BE2C (cell line): Measurements from ENCODE around the gene MAGEB4.

Experiments used
- DNase-seq: peaks from one replicate; pipeline ENCODE4 v3.0.0-alpha.2; 2020
- H3K27me3 ChIP-seq: fragments of 250-450 bp; sonication (Bioruptor Pico); 2 replicates; pipeline ENCODE4 v1.5.1; 2020; ENCODE audit warnings: mild to moderate bottlenecking
- H3K36me3 ChIP-seq: fragments of 250-450 bp; sonication (Bioruptor Pico); 2 replicates; pipeline ENCODE4 v1.5.1; 2020; ENCODE audit warnings: mild to moderate bottlenecking
- H3K4me1 ChIP-seq: fragments of 250-450 bp; sonication (Bioruptor Pico); 2 replicates; pipeline ENCODE4 v1.5.1; 2020
- H3K4me3 ChIP-seq: 2 replicates; pipeline ENCODE4 v1.5.1; 2011; ENCODE audit warnings: low read depth, low read length
- H3K9me3 ChIP-seq: fragments of 250-450 bp; sonication (Bioruptor Pico); 2 replicates; pipeline ENCODE4 v1.5.1; 2020
- TF ChIP-seq, protein P1 (sequence below): IDR thresholded peaks from 2 replicates; pipeline ENCODE4 v1.5.1; 2012; ENCODE audit warnings: mild to moderate bottlenecking, low read depth, low read length

The MAGEB4 gene

DNA sequence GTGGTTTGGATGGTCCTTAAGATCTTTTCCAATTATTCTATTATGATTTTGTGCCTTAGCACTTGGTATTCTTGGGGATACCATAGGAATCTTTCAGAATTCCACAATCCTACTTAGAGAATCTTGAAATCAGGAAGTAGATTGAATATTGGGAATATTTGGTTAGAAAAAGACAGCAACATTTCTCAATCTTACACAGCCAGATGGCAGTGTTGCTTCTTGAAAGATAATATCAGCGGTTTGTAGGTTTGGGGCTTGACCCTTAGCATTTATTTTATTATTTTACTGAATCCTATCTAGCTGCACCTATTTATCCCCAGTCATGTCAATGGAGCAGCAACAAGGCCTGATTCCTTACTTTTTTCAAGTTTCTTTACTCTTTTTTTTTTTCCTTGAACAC, 33.7 kb downstream of the MAGEB4 start:
- no peaks in the 10 kb centered on the region for H3K36me3 ChIP-seq
- DNase-seq: no peak
- H3K4me1 ChIP-seq: no peaks in the 10 kb centered on the region
- no peaks in the 10 kb centered on the region for H3K27me3 ChIP-seq
- TF ChIP-seq, protein P1, sequence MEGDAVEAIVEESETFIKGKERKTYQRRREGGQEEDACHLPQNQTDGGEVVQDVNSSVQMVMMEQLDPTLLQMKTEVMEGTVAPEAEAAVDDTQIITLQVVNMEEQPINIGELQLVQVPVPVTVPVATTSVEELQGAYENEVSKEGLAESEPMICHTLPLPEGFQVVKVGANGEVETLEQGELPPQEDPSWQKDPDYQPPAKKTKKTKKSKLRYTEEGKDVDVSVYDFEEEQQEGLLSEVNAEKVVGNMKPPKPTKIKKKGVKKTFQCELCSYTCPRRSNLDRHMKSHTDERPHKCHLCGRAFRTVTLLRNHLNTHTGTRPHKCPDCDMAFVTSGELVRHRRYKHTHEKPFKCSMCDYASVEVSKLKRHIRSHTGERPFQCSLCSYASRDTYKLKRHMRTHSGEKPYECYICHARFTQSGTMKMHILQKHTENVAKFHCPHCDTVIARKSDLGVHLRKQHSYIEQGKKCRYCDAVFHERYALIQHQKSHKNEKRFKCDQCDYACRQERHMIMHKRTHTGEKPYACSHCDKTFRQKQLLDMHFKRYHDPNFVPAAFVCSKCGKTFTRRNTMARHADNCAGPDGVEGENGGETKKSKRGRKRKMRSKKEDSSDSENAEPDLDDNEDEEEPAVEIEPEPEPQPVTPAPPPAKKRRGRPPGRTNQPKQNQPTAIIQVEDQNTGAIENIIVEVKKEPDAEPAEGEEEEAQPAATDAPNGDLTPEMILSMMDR: no peak
- H3K9me3 ChIP-seq: no peaks in the 10 kb centered on the region
- no peak overlapping the region for H3K4me3 ChIP-seq

DNA sequence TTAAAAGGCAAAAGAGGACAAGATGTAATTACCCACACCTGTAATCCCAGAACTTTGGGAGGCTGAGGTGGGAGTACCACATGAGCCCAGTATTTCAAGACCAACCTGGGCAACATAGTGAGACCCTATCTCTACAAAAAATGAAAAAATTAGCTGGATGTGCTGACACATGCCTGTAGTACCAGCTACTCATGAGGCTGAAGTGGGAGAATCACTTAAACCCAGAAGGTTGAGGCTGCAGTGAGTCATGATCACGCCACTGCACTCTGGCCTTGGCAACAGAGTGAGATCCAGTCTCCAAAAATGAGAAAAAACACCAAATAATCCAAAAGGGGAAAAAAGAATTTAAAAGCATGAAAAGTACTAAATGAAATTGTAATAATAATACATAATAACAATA, 36.6 kb downstream of the MAGEB4 start:
- H3K9me3 ChIP-seq: no peaks in the 10 kb centered on the region
- H3K4me3 ChIP-seq: no peak overlapping the region
- H3K4me1 ChIP-seq: no peaks in the 10 kb centered on the region
- H3K36me3 ChIP-seq: no peaks in the 10 kb centered on the region
- TF ChIP-seq, protein P1: no peak
- H3K27me3 ChIP-seq: no peaks in the 10 kb centered on the region
- DNase-seq: no peak

DNA sequence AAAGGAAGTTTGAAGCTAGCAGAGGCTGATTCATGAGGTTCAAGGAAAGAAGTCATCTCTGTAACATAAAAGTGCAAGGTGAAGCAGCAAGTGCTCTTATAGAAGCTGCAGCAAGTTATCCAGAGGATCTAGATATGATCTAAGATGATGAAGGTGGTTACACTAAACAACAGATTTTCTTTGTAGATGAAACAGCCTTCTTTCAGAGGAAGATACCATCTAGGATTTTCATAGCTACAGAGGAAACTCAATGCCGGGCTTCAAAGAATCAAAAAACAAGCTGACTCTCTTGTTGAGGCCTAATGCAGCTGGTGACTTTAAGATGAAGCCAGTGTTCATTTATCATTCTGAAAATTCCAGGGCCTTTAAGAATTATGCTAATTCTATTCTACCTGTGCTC, 38.6 kb downstream of the MAGEB4 start:
- no peaks in the 10 kb centered on the region for H3K27me3 ChIP-seq
- H3K4me1 ChIP-seq: no peaks in the 10 kb centered on the region
- H3K4me3 ChIP-seq: no peak overlapping the region
- no peak for DNase-seq
- H3K36me3 ChIP-seq: no peaks in the 10 kb centered on the region
- H3K9me3 ChIP-seq: no peaks in the 10 kb centered on the region
- TF ChIP-seq, protein P1: no peak

DNA sequence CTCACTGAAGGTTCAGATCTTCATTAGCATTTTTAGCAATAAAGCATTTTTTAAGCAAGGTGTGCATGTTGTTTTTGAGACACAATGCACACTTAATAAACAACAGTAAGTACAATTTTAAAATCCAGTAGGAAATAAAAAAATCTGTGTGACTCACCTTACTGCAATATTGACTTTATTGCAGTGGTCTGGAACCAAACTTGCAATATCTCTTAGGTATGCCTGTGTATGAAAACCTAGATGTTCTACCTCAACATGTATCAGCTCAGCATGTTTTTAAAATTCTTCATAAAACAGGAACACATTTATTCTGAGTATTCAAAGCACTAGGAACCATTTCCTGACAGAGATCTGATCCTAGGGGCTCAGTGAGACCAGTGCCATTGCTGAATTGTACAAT, 40.7 kb downstream of the MAGEB4 start:
- no peaks in the 10 kb centered on the region for H3K27me3 ChIP-seq
- no peak for DNase-seq
- no peaks in the 10 kb centered on the region for H3K9me3 ChIP-seq
- H3K4me3 ChIP-seq: no peak overlapping the region
- no peaks in the 10 kb centered on the region for H3K36me3 ChIP-seq
- TF ChIP-seq, protein P1: no peak
- H3K4me1 ChIP-seq: no peaks in the 10 kb centered on the region

DNA sequence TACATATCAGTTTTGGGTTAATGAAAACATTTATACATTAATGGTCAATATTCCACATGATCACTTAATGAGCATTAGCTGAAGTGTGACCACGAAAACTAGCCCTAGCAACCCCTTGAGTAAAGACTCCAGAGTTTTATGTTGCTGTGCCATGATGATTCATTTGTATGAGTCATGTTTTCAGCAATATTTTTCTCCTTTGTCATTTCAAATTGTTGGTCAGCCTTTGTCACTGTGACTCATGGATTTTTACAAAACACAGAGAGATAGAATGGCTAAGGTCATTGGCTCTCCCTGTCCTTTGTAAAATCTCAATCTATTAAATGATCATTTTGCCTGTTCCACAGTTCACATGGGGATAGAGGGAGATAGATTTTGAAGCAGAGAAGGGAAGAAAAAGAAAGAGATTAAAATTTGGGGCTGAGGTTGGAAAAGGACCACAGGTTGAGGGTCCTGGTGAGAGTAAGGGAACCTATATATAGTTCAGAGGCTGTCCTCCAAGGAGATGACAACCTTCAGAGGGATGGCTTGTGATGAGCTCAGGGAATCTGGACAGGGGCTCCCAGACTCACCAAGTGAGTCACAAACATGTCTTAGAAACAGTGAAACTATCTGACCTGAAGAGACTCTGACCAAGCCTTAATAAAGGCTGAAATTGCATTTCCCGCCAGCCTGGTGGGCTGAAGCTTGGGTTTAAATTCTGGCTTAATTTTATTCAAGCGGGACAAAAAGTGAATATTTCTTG, 41.8 kb downstream of the MAGEB4 start:
- no peak overlapping the region for H3K4me3 ChIP-seq
- H3K27me3 ChIP-seq: no peaks in the 10 kb centered on the region
- H3K36me3 ChIP-seq: no peaks in the 10 kb centered on the region

More for the DNA sequence above, 41.8 kb downstream of the MAGEB4 start:
- no peak for DNase-seq
- TF ChIP-seq, protein P1: no peak
- Histone ChIP-seq H3K4me1 (no peaks in the 10 kb centered on the region), H3K9me3 (no peaks in the 10 kb centered on the region)
